Retinal pigment epithelial cell (primary cell): ENCODE data around the gene CLEC16A.

Source experiments
- DNase-seq: peaks from one replicate; pipeline ENCODE4 v3.0.0-alpha.2; 2010; ENCODE audit warnings: low read depth
- H3K4me3 ChIP-seq: 2 replicates; pipeline ENCODE4 v1.5.1; 2011; ENCODE audit warnings: mild to moderate bottlenecking, low read length, control low read depth, moderate library complexity
- CTCF ChIP-seq: conservative IDR thresholded peaks from 2 replicates; pipeline ENCODE4 v1.5.1; 2011; ENCODE audit warnings: low read depth, low read length, control low read depth, inconsistent platforms

Gene CLEC16A

GRCh38 chr16:10993649-10994048, 49.3 kb downstream of the CLEC16A start:
- no peak for DNase-seq
- TF ChIP-seq CTCF, result no peak

GRCh38 chr16:10994571-10994970, 50.2 kb downstream of the CLEC16A start:
- no peak overlapping the region for H3K4me3 ChIP-seq
- DNase-seq, result no peak
- no peak for TF ChIP-seq CTCF

More at GRCh38 chr16:10993649-10994048, 49.3 kb downstream of the CLEC16A start:
- no peak overlapping the region for H3K4me3 ChIP-seq

GRCh38 chr16:10995565-10995964, 51.2 kb downstream of the CLEC16A start:
- DNase-seq, result no peak
- no peak for TF ChIP-seq CTCF

DNA sequence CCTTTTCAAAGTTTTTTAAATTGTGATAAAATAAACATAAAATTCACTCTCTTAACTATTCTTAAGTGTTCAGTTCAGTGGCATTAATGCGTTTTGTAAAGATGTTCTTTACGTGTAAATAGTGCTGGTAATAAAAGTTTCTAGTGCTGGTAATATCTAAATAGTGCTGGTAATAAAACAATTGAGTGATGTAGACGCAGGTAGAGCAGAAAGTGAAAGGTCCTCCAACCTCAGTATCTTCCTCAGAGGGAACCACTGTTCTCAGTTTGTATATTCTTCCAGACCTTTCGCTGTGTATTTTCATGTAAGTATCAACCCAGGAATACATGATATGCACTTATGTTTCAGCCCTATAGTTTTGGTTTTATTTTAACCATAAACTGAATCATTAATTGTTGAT, 53.1 kb downstream of the CLEC16A start:
- DNase-seq, result no peak
- no peak for TF ChIP-seq CTCF
- no peak overlapping the region for H3K4me3 ChIP-seq

More at GRCh38 chr16:10995565-10995964, 51.2 kb downstream of the CLEC16A start:
- H3K4me3 ChIP-seq, result no peak overlapping the region

- no peak overlapping the region for H3K4me3 ChIP-seq
- no peak for DNase-seq
- TF ChIP-seq CTCF, result no peak
Measured at GRCh38 chr16:10999300-10999699, 54.9 kb downstream of the CLEC16A start.

- DNase-seq, result no peak
- TF ChIP-seq CTCF, result no peak
- H3K4me3 ChIP-seq, result no peak overlapping the region
Measured at GRCh38 chr16:11001611-11002010, 57.2 kb downstream of the CLEC16A start.

DNA sequence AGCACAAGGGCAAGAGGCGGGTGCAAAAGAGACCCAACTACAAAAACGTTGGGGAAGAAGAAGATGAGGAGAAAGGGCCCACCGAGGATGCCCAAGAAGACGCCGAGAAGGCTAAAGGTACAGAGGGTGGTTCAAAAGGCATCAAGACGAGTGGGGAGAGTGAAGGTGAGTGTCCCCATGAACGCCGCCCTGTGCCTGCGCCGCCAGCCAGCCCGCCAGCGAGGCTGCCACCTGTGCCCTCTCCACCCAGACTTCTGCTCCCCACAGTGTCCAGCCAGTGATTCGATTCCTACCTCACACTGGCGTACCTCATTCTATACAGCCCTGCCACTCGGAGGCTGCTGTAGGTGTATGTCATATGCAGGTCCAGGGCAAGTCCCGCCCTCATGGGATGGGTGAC, 58.8 kb downstream of the CLEC16A start:
- TF ChIP-seq CTCF, result no peak
- H3K4me3 ChIP-seq, result no peak overlapping the region
- DNase-seq, result no peak
